IPS-15b (cell line): ENCODE measurements around the gene IRF7.

Source experiments
- H3K27me3 ChIP-seq: one replicate; pipeline ENCODE4 v1.6.1; 2013; ENCODE audit warnings: low read length; ENCODE audit not compliant: control insufficient read depth, insufficient read depth
- H3K36me3 ChIP-seq: one replicate; pipeline ENCODE4 v1.6.1; 2013; ENCODE audit warnings: low read length; ENCODE audit not compliant: control insufficient read depth, insufficient read depth
- H3K4me1 ChIP-seq: one replicate; pipeline ENCODE4 v1.6.1; 2013; ENCODE audit warnings: mild to moderate bottlenecking, low read length; ENCODE audit not compliant: control insufficient read depth, insufficient read depth
- H3K4me3 ChIP-seq: one replicate; pipeline ENCODE4 v1.5.1; 2013; ENCODE audit warnings: low read depth, low read length
- H3K9ac ChIP-seq: one replicate; pipeline ENCODE4 v1.6.1; 2013; ENCODE audit warnings: low read depth, mild to moderate bottlenecking, low read length
- H3K9me3 ChIP-seq: one replicate; pipeline ENCODE4 v1.6.1; 2013; ENCODE audit warnings: mild to moderate bottlenecking, low read length; ENCODE audit not compliant: control insufficient read depth, insufficient read depth

IRF7 gene

DNA sequence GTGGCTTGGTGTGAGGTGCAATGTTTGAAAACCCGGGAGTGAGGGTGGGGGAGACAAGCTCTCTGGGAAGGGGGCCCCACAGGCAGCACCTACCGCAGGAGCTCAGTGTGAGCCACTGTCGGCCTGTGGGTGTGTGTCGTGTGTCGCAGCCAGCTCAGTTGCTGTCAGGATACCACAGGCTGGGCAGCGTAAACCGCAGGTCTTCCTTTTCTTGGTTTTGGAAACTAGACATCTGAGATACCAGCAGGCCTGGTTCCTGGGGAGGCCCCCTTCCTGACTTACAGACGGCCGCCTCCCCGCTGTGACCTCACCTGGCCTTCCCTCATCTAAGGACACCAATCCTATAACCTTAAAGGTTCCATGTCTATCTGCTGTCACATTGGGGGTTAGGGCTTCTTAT, 19.4 kb downstream of the IRF7 start:
- Histone ChIP-seq H3K9ac (no peak overlapping the region), H3K36me3 (peaks cover 63% of the 10 kb centered on the region), H3K4me1 (no peaks in the 10 kb centered on the region), H3K27me3 (no peaks in the 10 kb centered on the region), H3K9me3 (no peaks in the 10 kb centered on the region), H3K4me3 (no peak overlapping the region)

DNA sequence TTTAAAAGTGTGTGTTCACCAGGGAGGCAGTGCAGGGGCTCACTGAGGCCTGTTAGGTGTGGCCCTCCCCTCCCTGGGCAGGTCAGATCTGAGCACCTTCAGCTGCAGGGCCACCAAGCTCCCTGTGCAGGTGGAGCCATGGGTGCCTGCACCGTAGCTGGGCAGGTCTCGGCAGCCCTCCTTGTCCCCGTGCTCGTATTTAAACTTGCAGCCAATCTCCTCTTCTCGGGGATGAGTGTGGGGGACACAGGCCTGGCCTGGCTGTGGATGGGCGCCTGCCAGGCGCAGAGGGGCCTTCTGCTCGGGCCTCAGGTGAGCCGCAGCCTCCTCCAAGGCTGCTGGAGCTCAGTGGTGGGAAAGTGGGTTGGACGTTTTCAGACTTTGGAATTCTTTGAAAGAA, 20.4 kb downstream of the IRF7 start:
- H3K36me3 ChIP-seq: peaks cover 62% of the 10 kb centered on the region
- no peaks in the 10 kb centered on the region for H3K27me3 ChIP-seq
- no peaks in the 10 kb centered on the region for H3K9me3 ChIP-seq
- no peak overlapping the region for H3K9ac ChIP-seq
- no peak overlapping the region for H3K4me3 ChIP-seq
- no peaks in the 10 kb centered on the region for H3K4me1 ChIP-seq

DNA sequence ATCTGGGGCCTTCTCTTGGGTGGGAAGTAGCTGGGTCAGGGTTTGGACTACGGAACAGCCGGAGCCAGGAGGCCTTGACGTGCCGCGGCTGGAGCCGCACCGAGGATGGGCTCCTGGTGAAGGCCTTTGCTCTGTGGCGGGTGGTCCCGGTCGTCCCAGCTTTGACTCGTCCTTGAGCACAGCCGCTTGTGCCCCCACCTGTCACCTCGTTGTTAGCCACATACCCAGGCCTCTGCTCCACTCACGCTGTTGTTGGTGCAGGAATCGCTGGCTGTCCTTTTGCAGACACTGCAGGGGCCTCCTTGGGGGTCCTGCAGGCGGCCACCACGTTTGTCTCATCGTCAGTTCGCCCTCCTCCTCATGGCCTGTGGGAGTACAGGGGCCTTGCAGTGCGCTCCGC, 22.4 kb downstream of the IRF7 start:
- Histone ChIP-seq H3K4me3 (no peak overlapping the region), H3K4me1 (no peaks in the 10 kb centered on the region), H3K9me3 (no peaks in the 10 kb centered on the region), H3K36me3 (peaks cover 60% of the 10 kb centered on the region), H3K9ac (no peak overlapping the region), H3K27me3 (no peaks in the 10 kb centered on the region)

DNA sequence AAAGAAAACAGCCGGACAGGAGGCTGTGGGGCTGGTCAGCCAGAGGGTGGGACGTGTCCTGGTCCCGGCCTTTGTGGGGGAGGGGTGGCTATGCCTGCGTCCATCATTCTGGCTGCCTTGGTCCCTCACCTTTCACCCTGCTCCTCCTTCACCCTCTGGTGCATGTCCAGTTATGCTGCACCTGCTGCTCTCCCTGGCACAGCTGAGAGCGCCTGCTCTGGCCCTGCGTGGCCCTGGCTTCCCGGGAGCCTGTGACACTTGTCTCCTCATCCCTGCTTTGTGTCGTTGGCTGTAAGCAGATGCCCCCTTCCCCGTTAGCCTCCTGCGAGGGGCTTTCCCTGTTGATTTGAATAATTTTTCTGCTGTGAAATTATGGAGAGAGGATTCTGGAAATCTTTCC, 22.8 kb downstream of the IRF7 start:
- Histone ChIP-seq H3K9me3 (no peaks in the 10 kb centered on the region), H3K9ac (no peak overlapping the region), H3K4me1 (no peaks in the 10 kb centered on the region), H3K4me3 (no peak overlapping the region), H3K36me3 (peaks cover 58% of the 10 kb centered on the region), H3K27me3 (no peaks in the 10 kb centered on the region)

DNA sequence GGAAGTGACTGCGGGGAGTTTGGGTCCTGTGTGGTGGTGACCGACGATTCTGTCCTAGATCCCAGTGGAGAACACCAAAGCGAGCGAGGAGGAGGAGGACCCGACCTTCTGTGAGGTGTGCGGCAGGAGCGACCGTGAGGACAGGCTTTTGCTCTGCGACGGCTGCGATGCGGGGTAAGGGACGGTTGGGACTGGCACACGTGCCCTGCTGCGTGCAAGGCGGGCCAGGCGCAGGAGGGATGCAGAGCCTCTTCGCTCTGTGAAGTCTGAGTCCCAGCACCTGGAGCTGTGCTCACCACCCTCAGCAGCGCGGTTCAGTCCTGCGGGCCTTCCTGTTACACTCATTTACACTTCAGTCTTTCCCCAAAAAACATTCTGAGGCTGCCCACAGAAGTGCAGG, 23.2 kb downstream of the IRF7 start:
- Histone ChIP-seq H3K4me3 (no peak overlapping the region), H3K36me3 (peaks cover 58% of the 10 kb centered on the region), H3K9ac (no peak overlapping the region), H3K9me3 (no peaks in the 10 kb centered on the region), H3K27me3 (no peaks in the 10 kb centered on the region), H3K4me1 (no peaks in the 10 kb centered on the region)

DNA sequence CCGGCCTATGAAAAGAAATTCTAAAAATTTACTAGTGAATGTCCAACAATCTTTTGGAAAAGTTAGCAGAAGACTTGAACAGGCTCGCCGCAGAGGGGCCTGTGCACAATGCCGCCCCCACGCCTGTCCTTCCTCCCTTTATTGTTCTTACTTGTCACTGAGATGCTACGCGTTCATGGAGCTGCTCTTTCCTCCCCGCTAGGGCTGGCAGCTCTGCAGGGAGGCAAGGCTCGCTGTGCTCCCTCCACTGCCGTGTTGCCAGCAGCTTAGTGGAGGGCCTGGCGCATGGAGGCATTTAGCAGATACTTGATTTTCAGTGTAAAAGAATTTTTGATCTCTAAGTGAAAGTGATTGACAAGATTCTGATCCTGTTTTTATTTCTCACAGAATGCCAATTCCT, 24.8 kb downstream of the IRF7 start:
- H3K36me3 ChIP-seq: peaks cover 57% of the 10 kb centered on the region

DNA sequence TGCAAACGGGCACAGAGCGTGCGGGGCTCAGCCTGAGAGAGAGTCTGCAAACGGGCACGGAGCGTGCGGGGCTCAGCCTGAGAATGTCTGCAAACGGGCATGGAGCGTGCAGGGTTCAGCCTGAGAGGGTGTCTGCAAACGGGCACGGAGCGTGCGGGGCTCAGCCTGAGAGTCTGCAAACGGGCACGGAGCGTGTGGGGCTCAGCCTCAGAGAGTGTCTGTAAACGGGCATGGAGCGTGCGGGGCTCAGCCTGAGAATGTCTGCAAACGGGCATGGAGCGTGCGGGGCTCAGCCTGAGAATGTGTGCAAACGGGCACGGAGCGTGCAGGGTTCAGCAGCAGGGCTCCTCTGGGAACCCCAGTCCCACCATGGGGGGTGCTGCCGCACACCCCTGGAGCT, 26.0 kb downstream of the IRF7 start:
- Histone ChIP-seq H3K4me3 (no peak overlapping the region), H3K9ac (no peak overlapping the region), H3K4me1 (no peaks in the 10 kb centered on the region), H3K27me3 (no peaks in the 10 kb centered on the region), H3K9me3 (no peaks in the 10 kb centered on the region), H3K36me3 (peaks cover 53% of the 10 kb centered on the region)

More for the DNA sequence above, 24.8 kb downstream of the IRF7 start:
- no peaks in the 10 kb centered on the region for H3K4me1 ChIP-seq
- H3K9ac ChIP-seq: no peak overlapping the region
- H3K9me3 ChIP-seq: no peaks in the 10 kb centered on the region
- H3K27me3 ChIP-seq: no peaks in the 10 kb centered on the region
- no peak overlapping the region for H3K4me3 ChIP-seq

DNA sequence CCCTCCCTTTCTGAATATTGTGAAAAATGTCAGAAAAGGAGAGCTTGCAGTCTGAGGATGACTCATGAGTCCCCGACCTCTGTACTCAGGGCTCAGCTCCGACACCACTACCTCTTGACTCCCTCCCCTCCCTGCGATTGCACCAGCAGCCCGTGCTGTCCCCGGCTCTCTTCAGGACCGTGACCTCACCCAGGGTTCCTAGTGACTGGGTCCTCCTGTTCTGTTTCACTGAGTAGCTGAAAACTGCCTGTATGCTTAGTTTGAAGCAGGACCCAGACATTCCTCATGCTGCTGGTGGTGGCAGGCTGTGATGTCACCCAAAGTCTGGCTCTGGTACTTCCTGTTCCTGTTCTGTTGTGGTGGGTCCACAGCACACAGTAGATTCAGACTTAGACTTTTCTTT, 27.8 kb downstream of the IRF7 start:
- Histone ChIP-seq H3K36me3 (peaks cover 50% of the 10 kb centered on the region), H3K9me3 (no peaks in the 10 kb centered on the region), H3K4me3 (no peak overlapping the region), H3K9ac (no peak overlapping the region), H3K4me1 (no peaks in the 10 kb centered on the region), H3K27me3 (no peaks in the 10 kb centered on the region)

DNA sequence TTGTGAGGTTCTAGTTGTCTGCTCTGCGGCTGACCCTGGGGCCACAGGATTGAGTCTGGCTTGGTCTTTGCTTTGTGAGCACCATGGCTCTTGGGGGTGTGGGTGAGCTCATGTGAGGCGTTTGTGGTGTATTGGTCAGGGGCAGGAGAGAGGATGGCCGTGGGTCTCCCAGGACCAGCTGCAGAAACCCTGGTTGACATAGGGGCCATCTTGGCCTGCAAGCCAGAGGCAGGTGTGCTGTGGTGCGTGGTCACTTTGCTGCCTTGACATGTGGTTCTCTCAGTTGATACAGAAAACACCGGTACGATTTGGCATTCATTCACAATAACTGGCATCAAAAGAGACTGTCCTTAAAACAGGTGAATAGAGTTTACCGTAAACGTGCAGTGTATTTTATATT, 28.2 kb downstream of the IRF7 start:
- no peaks in the 10 kb centered on the region for H3K4me1 ChIP-seq
- no peak overlapping the region for H3K9ac ChIP-seq
- H3K4me3 ChIP-seq: no peak overlapping the region
- no peaks in the 10 kb centered on the region for H3K9me3 ChIP-seq
- H3K27me3 ChIP-seq: no peaks in the 10 kb centered on the region
- peaks cover 45% of the 10 kb centered on the region for H3K36me3 ChIP-seq

DNA sequence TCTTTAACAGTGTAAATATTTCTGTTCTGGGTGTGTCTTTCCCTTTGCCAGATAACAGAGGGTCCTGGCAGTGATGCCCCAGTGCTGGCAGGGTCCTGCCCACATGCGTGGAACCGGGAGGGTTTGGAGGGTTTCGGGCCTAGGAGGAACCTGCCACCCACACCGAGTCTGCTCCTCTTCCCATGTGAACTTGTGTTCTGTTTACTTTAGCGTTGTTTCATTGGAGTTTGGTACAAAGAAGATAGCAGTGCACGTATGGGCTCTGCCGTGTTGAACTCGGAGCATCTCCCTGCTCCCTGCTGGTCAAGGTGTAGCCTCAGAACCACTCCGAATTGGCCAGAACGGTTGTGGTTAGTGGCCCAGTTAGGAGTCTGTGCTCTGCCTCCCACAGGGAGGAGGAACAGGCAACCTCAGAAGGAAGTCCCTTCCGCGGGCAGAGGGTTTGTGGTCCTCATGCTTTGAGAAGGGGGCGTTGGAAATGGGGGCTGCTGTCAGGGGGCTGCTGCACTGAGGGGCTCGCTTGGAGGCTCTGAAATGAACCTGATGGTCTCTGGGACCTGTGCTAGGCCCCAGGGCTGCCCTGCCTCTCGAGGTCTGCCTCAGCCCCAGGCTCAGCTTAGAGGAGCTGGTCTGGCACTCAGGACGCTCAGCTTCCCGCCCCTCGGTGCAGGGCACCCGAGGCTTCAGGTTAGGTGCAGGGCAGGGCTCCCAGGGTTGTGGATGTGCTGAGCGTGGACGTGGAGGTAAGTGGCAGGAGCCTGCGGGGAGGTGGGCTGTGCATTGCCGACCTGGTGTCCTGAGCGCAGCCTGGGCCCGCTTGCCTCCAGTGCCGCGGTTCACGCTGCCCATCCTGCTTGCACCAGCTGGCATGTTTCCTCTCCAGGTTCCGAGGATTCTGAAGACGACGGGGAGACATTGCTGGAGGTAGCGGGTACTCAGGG, 29.1 kb downstream of the IRF7 start:
- H3K4me3 ChIP-seq: no peak overlapping the region
- peaks cover 44% of the 10 kb centered on the region for H3K36me3 ChIP-seq
- no peaks in the 10 kb centered on the region for H3K27me3 ChIP-seq
- H3K4me1 ChIP-seq: no peaks in the 10 kb centered on the region
- H3K9me3 ChIP-seq: no peaks in the 10 kb centered on the region
- no peak overlapping the region for H3K9ac ChIP-seq

DNA sequence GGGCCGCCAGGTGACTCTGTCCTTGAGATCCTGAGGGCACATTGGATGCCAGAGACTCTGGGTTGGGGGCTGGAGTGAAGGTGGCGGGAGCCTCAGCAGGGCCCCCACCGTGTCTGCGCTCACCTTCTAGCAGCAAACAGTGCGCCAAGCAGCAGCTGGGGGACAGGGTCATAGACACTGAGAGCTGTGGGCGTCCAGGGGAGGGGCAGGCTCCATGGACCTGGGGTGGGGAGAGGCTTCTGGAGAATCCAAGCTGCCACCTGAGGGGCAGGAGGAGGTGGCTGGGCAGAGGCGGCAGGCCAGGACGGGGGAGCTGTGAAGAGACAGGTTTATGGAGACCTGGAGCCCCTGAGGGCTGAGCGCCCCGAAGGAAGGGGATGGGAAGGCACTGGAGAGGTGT, 31.5 kb downstream of the IRF7 start:
- Histone ChIP-seq H3K36me3 (peaks cover 37% of the 10 kb centered on the region), H3K9me3 (no peaks in the 10 kb centered on the region), H3K4me1 (no peaks in the 10 kb centered on the region), H3K4me3 (no peak overlapping the region), H3K27me3 (no peaks in the 10 kb centered on the region), H3K9ac (no peak overlapping the region)

DNA sequence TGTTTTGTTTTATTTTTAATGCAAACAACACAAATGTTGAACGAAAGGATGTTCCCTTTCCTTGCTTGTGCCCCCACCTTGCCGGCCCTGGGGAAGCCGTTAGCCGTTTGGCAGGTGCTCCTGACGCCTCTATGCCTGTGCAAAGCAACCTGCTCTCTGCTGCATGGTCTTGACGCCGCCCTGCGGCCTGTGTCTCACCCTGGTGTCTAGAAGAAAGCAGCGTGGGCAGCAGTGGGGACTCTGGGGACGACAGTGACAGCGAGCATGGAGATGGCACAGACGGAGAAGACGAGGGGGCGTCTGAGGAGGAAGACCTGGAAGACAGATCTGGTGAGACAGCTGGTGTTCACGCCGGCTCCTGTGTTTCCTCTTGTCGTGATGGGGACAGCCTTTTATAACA, 34.0 kb downstream of the IRF7 start:
- Histone ChIP-seq H3K9ac (no peak overlapping the region), H3K4me3 (no peak overlapping the region), H3K4me1 (peaks cover 3% of the 10 kb centered on the region), H3K36me3 (peaks cover 25% of the 10 kb centered on the region), H3K27me3 (no peaks in the 10 kb centered on the region), H3K9me3 (no peaks in the 10 kb centered on the region)
